GM18909 (cell line): Measurements from ENCODE around the gene SEMA4B.
"Not testable (repeated sequence)": the region's sequence is repeated elsewhere in the genome, so short reads cannot be mapped to it uniquely, and the experiment has no call there.

Experiments
- ATAC-seq: cut with Tn5 transposase; IDR thresholded peaks from one replicate; pipeline ENCODE4 v1.9.1; 2021; ENCODE audit warnings: mild to moderate bottlenecking; ENCODE audit not compliant: unreplicated experiment, poor library complexity

The SEMA4B gene

DNA sequence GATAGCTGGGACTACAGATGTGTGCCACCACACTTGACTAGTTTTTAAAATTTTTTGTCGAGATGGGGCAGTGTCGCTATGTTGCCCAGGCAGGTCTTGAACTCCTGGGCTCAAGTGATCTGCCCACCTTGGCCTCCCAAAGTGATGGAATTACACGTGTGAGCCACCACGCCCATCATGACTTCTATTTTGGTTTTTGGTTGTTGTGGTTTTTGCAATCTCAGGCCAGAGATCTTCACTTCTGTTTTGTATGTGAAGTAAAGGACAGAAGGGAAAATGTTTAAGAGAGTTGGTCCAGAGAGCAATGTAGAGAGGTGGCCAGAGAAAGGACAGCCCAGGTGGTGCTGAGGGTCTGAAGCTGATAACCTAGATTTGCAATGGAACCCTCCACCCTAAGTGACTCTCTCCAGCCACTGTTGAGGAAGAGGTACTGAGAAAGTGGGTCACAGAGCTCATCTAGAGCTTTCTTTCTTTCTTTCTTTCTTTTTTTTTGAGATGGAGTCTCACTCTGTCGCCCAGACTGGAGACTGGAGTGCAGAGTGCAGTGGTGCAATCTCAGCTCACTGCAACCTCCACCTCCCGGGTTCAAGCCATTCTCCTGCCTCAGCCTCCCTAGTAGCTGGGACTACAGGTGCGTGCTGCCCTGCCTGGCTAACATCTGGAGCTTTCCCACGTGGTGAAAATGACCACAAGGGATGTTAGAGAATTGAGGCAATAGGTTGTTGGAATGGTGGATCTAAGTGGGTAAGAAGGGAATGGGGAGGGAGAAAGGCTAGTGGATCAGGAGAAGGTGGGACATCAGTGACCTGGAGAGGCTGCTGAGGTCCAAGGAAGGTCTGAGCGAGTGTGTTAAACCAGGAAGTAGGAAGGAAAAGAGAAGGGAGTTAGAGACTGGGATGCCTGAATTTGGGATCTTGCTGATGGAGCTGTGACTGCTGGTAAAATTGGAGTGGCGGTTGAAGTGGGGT lies 22.4 kb upstream of the SEMA4B start:
- no peak for ATAC-seq

DNA sequence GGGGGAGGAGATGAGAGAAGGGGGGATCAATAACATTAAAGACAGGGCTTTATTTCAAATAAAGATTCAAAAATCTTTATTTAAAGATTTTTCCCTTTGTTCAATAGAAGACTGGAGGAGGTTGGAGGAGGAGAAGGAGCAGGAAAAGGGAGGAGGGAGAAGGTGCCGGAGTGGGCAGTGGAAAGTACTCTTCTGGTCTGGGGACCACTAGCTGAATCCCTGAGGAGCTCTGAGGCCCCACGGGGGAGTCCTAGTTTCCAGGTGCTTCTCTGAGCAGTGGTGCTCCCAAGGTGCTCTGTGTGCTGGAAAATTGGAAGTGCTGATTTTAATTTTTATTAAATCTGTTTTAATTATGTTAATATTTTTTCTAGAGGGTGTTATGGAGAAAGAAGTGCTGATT lies 19.4 kb upstream of the SEMA4B start:
- ATAC-seq = no peak

DNA sequence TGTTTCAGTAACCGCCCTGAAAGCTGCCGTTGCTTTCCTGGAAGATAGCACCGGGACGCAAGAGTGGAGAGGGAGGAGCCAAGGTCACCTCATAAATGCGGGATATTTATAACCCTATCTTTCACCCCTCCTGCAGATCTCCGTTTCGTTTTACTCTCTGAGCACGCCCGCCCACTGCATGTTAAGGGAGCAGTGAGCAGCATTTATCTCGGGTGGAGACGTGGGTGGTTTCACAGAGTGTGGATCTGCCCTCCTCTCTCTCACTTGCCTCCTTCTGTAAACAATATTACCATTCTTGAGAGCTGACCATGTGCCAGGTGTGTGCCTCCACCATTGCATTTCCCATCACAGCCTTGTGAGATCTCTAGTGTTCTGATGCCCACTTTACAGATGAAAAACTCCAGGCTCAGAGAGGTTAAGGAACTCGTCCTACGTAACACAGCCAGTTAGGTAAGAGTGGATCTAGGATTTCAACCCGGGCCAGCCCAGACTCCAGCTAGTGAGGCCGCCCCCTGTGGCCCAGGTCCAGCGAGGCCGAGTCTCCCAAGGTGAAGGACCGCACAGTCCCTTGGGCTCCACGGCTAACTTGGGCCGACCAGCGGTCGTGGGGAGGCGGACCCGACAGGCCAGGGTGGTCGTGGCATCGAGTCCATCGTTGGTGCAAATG lies 16.9 kb upstream of the SEMA4B start:
- peak; percentile 39 for ATAC-seq

DNA sequence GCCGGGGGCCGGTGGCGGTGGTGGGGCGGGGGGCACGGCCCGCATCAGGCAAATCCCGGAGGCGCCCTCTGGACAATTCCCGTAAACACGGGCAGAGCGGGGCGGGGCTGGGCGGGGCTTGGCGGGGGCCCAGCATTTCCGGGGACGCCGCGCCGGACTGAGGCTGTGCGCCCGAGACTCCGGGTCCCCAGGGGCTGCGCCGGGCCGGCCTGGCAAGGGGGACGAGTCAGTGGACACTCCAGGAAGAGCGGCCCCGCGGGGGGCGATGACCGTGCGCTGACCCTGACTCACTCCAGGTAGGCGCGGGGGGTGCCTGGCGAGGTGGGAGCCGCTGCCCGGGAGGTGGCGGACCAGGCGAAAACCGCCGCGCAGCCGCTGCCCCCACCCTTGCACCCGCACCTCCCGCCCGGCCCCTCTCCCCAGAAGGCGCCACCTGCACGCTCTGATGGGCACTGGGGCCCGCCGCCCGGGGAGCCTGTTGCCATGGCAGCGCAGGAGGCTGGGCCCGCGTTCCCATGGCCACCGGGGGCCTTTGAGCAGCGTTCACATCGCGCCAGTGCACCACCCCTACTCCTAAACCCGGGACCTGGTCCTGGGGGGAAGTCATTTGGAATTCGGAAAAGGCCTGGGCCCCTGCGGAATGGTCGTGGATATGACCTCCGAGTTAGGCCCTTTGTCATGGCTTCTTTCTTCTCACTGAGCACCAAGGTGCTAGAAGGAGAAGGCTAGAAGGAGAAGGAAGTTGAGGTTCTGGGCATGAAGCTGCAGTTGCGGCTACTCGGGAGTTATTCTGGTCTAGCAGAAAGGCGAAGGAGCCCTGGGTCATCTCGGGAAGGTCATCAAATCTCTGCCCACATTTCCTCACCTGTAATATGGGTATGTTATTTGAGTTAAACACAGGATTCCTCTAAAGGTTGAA lies 16.1 kb upstream of the SEMA4B start:
- peak; percentile 76 for ATAC-seq

DNA sequence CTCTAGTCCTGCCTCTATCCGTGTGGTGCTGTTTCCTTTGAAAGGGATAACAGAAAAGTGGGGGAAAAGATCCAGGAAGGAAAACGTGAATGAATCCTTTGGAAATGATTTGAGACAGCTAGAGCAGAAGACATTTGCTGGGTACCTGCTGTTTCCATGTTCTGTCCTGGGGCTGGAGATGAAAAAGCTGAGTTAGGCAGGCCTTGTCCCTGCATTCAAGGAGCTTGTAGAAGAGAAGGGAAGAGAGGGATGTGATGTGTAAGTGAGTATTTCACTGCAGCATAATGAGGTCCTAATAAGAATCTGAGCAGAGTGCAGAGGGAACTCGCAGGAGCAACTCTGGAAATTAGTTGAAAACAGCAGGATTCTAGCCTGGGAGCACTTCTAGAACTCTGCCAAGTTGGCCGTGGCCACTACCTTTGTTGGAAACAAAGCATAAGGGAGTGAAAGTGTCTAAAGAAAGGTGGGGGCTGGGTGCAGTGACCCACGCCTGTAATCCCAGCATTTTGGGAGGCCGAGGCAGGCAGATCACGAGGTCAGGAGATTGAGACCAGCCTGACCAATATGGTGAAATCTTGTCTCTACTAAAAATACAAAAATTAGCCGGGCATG lies 13.8 kb upstream of the SEMA4B start:
- ATAC-seq = no peak

DNA sequence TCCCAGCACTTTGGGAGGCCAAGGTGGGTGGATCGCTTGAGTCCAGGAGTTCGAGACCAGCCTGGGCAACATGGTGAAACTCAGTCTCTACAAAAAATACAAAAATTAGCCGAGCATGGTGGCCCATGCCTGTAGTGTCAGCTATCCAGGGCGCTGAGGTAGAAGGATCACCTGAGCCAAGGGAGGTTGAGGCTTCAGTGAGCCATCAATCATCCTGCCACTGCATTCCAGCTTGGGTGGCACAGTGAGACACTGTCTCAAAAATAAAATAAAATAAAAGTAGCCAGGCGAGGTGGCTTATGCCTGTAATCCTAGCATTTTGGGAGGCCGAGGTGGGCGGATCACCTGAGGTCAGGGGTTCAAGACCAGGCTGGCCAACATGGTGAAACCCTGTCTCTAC lies 13.1 kb upstream of the SEMA4B start:
- not testable (repeated sequence) for ATAC-seq

DNA sequence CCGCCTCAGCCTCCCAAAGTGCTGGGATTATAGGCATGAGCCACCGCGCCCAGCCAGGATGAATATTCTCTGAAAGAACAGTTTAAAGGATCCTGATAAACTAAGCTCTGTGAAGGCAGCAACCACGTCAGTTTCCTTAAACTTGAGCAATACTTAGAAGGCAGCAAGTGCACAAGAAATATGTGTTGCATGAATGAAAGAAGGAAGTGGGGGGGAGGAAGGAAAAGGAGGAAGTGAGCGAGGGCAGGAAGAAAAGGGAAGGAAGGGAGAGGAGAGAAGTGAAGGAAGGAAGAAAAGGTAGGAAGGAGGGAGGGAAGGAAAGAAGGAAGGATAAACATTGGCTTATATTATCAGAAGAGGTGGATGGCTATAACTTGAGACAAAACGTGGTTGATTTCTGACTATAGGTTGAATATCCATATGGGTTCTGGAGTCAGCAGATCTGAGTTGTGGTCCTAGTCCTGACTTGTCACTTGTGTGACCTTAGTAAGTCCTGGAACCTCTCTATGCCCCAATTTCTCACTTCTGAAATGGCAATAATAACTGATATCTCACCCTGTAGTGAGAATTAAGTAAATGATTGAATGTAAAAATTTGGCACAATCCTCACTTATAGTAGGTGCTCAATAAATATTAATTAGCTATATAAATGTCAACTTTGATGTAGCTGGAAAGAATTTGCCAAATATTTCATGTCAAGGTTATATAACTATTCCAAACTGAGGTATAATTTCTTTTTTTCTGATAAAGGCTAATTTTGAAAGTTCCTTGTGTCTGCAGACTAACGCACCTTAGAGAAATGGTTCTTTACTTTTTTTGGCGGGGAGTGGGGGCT lies 12.0 kb upstream of the SEMA4B start:
- no peak for ATAC-seq

DNA sequence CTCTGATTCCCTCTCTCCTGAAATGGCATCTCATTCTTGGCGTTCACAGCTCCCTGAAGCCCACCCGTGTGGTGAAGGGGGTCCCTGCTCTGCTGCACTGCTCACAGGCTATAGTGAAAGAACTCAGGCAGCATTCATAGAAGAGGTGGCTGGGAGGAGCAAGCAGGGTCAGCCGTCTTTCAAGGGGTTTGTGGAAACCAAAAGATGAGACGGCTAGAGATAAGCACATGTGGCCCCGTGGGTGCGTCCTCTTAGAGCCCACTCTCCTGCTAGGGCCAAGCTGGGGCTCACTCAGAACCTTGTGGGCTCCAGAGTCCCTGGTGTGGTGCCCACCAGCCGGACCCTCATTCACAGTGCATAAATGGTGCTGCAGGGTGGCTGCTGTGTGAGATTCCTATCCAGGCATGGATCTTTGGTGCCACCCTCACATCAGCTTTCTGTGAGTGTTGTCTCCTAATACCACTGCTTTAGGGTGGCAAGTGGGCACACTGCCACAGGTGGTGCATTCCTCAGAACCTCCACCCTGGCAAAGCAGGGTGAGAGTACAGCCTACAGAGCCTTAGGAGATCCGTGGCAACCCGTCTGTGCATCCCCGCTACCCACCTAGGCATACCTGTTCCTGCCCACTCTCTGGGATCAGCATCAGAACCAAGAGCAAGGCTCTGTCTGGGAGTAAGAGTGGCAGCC lies 11.2 kb upstream of the SEMA4B start:
- ATAC-seq = no peak

DNA sequence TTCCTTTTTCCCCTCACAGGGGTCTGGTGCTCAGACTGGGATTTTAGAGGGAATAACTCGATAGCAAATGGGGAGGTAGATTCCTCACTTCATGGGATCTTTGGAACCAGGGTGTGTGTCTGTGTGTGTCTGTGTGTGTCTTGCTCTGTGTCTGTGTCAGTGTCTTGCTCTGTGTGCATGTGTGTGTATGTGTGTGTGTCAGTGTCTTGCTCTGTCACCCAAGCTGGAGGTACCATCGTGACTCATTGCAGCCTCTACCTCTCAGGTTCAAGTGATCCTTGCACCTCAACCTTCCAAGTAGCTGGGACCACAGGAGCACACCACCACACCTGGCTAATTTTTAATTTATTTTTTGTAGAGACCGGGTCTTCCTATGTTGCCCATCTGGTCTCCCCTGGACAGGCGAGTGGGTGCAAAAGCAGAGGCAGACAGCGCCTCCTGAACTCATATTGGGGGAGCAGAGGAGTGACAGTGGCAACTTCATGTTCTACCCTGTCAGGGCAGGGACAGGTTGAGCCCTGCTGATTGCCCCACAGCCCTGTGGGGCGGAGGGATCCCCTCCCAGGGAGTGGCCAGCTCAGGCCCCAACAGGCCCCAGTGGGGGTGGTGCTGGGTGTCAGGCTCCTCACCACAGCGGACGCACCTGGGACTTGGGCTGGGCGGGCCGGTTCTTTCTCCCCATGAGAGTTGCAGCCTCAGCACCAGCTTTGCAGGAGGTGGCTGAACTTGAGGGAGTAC lies 10.4 kb upstream of the SEMA4B start:
- ATAC-seq = peak; percentile 65

DNA sequence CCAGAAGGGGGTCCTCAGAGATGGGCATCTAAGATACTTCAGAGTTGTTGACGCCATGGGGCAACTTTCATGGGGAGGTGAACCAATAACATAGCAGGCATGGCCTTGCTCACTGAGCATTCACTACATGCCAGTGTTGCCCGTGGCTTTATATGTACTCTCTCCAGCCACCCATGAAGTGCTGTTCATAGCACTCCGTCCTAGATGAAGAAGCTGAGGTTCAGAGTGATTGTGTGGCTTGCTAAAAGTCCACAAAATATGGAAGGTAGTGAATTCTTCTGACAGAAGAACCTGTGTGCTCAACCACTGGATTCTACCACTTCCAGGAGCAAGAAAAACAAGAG lies 9.8 kb upstream of the SEMA4B start:
- ATAC-seq = peak; percentile 28

DNA sequence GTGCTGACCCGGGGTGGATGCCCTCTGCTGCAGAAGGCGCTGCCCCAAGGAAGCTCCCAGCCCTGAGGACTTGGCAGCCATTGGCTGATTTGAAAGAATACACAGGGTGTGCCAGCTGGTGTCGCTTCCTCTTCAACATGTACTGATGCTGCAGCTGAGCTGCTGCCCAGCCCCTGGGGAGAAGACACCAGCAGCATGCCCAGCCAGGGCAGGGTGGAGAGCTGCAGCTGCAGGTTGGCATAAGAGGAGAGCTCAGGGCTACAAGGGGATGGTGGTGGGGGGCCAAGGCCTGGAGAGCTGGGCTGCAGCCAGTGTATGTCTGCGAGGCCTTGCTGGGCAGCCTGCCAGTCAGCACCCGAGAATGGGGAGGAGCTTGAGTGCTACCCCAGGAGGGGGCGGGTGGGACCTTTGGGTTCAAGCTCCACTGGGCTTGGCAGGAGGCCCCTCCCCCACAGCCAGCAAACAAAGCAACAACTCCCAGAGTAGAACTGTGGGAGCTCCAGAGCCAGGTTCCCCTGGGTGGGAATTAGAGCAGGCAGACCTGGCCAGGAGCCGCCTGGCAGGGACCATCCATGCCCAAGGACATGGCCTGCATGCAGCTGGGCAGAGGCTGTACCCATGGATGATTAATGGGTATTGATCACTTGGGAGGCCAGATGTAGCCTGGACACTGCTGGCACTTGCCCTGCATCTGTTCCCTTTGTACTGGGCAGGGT lies 9.2 kb upstream of the SEMA4B start:
- peak; percentile 80 for ATAC-seq

DNA sequence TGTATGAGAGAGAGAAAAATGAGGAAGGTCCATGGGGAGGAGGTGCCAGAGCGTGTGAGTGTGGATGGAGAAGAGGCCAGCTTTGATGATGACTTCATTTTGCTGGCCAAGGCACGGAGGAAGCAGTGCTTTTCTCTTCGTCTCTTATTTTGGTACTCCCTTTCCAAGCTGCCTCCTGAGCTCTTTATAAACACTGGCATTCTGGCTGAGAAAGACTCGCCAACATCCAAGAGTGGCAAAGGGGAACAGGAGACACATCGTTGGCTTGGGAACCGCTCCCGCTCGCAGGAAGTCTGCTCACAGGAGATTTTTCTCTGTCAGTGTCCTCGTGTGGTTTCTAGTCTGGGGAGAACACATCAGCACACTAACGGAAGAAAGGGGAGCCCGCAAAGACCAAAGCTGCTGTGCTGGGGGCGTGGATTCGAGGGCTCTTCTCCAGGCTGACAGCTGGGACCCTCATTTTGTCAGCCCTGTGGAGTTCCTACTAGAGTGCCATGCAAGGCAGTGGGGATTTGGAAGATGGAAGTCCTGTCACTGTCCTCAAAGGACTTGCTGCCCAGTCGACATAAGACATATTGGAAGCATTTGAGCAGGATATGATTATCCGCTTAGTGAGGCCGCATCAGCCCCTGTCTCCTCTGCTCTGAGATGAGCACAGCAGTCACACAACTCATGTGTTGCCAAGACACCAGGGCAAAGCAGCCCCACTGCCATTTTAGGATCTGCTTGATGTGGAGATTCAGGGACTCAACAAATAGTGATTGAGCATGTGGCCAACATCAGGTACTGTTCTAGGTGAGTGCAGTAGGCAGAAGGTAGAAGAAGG lies 8.0 kb upstream of the SEMA4B start:
- ATAC-seq = no peak

DNA sequence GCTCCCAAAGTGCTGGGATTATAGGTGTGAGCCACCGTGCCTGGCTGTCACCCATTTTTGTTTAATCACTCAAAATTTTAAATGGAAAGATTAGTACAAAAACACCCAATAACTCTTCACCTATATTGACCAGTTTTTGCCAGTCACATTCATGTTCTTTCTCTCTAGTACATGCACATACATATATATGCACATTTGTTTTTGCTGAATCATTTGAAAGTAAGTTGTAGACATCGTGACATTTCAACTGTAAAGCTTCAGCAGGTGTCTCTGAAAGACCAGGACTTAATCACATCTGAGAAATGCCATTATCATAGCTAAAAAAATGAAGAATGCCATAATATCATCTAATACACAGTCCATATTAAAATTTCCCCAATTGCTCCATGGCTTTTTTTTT lies 6.5 kb upstream of the SEMA4B start:
- ATAC-seq = no peak

DNA sequence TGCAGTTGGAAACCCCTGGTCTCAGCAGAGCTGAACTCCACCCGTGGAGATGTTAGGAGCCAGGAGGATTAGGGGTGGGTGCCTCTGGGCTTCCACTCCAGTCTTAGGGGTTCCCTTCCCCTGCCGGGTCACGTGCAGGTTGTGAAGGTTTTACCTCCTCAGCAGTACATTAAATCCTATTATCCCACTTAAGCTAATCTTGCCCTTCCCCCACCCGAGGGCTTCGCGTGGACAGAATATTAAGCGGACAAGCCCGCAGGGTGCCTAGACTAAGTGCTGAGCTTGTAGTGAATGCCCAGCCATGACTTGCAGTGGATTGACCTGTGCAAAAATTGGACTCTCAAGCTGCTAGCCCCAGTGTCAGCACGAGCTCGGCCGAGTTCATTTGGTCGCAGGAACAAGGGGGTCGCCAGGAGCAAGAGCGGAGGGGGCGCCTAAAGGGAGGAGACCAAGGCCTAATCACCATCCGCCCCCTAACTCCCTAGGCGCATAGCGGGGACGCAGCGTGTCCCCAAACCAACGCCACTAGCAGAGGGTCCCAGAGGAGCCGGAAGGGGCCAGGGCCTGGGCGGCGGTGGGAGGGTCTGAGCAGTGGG lies 498 bp upstream of the SEMA4B start:
- peak; percentile 5 for ATAC-seq

DNA sequence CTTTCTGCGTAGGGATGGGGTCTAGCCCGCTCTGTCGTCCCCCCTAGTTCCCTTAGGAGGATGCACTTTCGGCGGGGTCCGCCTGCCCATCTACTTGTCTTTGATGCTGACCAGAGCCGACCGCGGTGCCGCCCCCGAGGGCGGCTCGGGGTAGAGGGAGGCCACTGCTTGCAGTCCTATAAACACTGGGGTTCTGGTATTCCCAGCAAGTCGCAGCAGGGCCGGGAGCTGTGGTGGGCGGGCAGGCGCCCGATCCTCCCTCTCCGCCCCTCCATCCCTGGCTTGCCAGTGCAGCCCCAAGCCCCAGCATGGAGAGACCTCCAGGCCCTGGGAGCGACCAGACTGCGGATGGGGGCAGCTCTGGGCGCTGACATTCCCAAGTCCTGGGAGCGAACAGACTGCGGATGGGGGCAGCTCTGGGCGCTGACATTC lies 830 bp downstream of the SEMA4B start:
- no peak for ATAC-seq

DNA sequence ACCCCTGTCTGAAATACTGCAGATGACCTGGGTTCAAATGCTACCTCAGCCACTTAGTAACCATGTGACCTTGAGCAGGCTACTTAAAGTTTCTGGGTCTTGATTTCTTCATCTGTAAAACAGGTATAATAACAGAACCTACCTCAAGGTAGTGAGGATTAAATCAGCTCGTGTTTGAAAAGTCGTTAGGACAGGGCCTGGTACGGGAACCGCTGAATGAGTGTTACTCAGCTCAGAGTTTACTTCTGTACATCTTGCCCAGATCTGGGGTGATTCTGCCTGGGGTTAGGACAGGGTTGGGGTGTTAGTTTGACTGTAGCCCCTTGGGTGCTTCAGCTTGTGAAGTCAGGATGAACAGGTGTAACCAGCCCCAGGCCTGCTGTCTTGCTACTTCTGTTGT lies 1.8 kb downstream of the SEMA4B start:
- no peak for ATAC-seq
